HepG2 (cell line): ENCODE measurements around the gene TTC32. TPM values are rescaled to one million over a fixed set of nuclear protein-coding genes. Genes with fewer than 3 reads are reported as not detected.

Source experiments
- CBFB ChIP-seq: sonication (generic); formaldehyde crosslinking; IDR thresholded peaks from 2 replicates; pipeline ENCODE4 v1.4.0; 2020; ENCODE audit warnings: missing genetic modification reagents
- CBX2 ChIP-seq, 2 experiments: fragments of 200-600 bp in 1 of 2; sonication (generic); formaldehyde crosslinking in 1 of 2; IDR thresholded peaks; 2 replicates each; pipeline versions ENCODE4 v1.7.0 to v1.8.1; 2018 to 2022; ENCODE audit warnings: low read depth in 2 of 2, low read length in 1 of 2, mild to moderate bottlenecking in 1 of 2, missing genetic modification reagents in 1 of 2
- CHD4 ChIP-seq: fragments of 200-600 bp; sonication (generic); IDR thresholded peaks from 2 replicates; pipeline ENCODE4 v1.7.0; 2017; ENCODE audit warnings: mild to moderate bottlenecking, low read length, borderline replicate concordance
- FOXK2 ChIP-seq: fragments of 450-650 bp; IDR thresholded peaks from 2 replicates; pipeline ENCODE4 v1.6.1; 2016
- GLI4 ChIP-seq: sonication (generic); formaldehyde crosslinking; IDR thresholded peaks from 2 replicates; pipeline ENCODE4 v1.5.1; 2020; ENCODE audit warnings: missing genetic modification reagents, mild to moderate bottlenecking, moderate library complexity, borderline replicate concordance
- MBNL3 ChIP-seq: fragments of 250-450 bp; sonication (Bioruptor Pico); conservative IDR thresholded peaks from 2 replicates; pipeline ENCODE4 v1.8.0; 2022; ENCODE audit warnings: mild to moderate bottlenecking, inconsistent platforms
- RARA ChIP-seq: IDR thresholded peaks from 2 replicates; pipeline ENCODE4 v1.6.1; 2016; ENCODE audit warnings: missing genetic modification reagents, missing compliant biosample characterization
- ZFY ChIP-seq: sonication (generic); formaldehyde crosslinking; IDR thresholded peaks from 2 replicates; pipeline ENCODE4 v1.4.0; 2020; ENCODE audit warnings: missing genetic modification reagents
- ZNF296 ChIP-seq: sonication (generic); formaldehyde crosslinking; conservative IDR thresholded peaks from 2 replicates; pipeline ENCODE4 v1.5.0; 2020; ENCODE audit warnings: mild to moderate bottlenecking, missing genetic modification reagents
- ZNF30 ChIP-seq: sonication (generic); formaldehyde crosslinking; IDR thresholded peaks from 2 replicates; pipeline ENCODE4 v1.5.0; 2020; ENCODE audit warnings: mild to moderate bottlenecking, missing genetic modification reagents
- ZNF441 ChIP-seq: sonication (generic); formaldehyde crosslinking; IDR thresholded peaks from 2 replicates; pipeline ENCODE4 v1.7.0; 2021; ENCODE audit warnings: missing genetic modification reagents, borderline replicate concordance
- ZNF598 ChIP-seq: sonication (generic); formaldehyde crosslinking; IDR thresholded peaks from 2 replicates; pipeline ENCODE4 v1.5.1; 2020; ENCODE audit warnings: mild to moderate bottlenecking, missing genetic modification reagents, borderline replicate concordance
- ZNF746 ChIP-seq: sonication (generic); formaldehyde crosslinking; IDR thresholded peaks from 2 replicates; pipeline ENCODE4 v1.8.0; 2022; ENCODE audit warnings: mild to moderate bottlenecking, missing genetic modification reagents
- ZNF780A ChIP-seq: sonication (generic); formaldehyde crosslinking; IDR thresholded peaks from 2 replicates; pipeline ENCODE4 v1.8.0; 2022; ENCODE audit warnings: mild to moderate bottlenecking, missing genetic modification reagents, moderate library complexity
- polyA plus RNA-seq, 8 experiments: library from polyadenylated mRNA; depleted of rRNA in 3 of 8; stranded (reverse) in 7 of 8; unstranded in 1 of 8; fragments of >200 nt; fragmentation: Illumina TruSeq in 4 of 8; extraction: Trizol in 4 of 8; gene quantifications; 2 replicates each; pipeline versions ENCODE4 v1.2.1 to v1.2.3, GENCODE V29; 2011 to 2016; ENCODE audit warnings: low read depth in 4 of 8, missing spikeins in 1 of 8, mixed read lengths in 1 of 8; ENCODE audit not compliant: insufficient read depth in 1 of 8
- total RNA-seq, 5 experiments: library from RNA; depleted of rRNA; stranded (reverse); fragments of >200 nt; fragmentation: Illumina TruSeq; extraction: Trizol; gene quantifications; 2 replicates each; pipeline ENCODE4 v1.2.3, GENCODE V29; 2016; ENCODE audit warnings: low read depth in 1 of 5
- TF ChIP-seq, protein P1 (sequence below): sonication (generic); formaldehyde crosslinking; IDR thresholded peaks from one replicate; pipeline ENCODE4 v1.5.1; 2020; ENCODE audit warnings: mild to moderate bottlenecking, missing genetic modification reagents; ENCODE audit errors: not compliant biosample characterization
- TF ChIP-seq, protein P2 (sequence below): sonication (generic); formaldehyde crosslinking; IDR thresholded peaks from 2 replicates; pipeline ENCODE4 v1.4.0; 2020; ENCODE audit warnings: missing genetic modification reagents, borderline replicate concordance

TTC32 gene
- total and polyA plus RNA-seq, 2 of the 13 experiments (the other 11 are each of a cell fraction or from before 2014, with no cell fraction given) = 21.6 to 38.3 TPM

DNA sequence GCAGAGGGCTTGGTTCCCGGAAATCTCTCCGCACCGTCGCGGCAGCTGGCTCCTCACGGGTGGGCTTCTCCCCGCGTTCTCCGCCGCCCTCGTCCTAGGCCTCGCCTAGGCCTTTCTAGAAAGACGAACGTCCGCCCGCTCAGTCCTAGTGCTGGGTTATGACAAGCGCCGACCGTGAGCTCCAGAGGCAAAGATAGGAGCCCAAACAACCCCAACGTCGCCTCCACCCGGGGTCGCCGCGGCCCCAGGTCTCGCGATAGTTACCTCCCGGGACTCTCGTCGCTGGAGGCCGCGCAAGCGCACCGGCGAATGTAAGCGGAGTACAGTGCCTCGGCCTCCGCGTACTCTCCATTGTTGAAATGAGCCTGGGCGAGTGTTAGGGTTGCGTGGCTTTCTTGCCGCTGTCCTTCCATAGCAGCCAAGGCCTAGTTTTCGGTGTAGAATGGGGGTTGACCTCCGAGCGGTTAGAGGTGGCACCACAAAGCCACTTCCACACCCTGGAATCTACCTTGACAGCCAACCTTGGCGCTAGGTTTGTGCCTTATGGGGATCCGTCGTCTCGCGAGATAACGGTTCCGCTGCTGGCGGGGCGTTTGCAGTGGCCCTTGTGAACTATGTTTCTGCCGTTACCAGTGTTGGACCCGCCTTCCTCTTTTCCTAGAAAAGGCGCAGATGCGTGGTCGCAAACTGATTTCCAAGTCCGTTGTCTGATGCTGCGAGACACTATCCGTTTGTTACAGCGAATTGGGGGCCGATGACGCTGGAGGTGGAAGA, at the start of gene TTC32 (continued):
- TF ChIP-seq, protein P1, sequence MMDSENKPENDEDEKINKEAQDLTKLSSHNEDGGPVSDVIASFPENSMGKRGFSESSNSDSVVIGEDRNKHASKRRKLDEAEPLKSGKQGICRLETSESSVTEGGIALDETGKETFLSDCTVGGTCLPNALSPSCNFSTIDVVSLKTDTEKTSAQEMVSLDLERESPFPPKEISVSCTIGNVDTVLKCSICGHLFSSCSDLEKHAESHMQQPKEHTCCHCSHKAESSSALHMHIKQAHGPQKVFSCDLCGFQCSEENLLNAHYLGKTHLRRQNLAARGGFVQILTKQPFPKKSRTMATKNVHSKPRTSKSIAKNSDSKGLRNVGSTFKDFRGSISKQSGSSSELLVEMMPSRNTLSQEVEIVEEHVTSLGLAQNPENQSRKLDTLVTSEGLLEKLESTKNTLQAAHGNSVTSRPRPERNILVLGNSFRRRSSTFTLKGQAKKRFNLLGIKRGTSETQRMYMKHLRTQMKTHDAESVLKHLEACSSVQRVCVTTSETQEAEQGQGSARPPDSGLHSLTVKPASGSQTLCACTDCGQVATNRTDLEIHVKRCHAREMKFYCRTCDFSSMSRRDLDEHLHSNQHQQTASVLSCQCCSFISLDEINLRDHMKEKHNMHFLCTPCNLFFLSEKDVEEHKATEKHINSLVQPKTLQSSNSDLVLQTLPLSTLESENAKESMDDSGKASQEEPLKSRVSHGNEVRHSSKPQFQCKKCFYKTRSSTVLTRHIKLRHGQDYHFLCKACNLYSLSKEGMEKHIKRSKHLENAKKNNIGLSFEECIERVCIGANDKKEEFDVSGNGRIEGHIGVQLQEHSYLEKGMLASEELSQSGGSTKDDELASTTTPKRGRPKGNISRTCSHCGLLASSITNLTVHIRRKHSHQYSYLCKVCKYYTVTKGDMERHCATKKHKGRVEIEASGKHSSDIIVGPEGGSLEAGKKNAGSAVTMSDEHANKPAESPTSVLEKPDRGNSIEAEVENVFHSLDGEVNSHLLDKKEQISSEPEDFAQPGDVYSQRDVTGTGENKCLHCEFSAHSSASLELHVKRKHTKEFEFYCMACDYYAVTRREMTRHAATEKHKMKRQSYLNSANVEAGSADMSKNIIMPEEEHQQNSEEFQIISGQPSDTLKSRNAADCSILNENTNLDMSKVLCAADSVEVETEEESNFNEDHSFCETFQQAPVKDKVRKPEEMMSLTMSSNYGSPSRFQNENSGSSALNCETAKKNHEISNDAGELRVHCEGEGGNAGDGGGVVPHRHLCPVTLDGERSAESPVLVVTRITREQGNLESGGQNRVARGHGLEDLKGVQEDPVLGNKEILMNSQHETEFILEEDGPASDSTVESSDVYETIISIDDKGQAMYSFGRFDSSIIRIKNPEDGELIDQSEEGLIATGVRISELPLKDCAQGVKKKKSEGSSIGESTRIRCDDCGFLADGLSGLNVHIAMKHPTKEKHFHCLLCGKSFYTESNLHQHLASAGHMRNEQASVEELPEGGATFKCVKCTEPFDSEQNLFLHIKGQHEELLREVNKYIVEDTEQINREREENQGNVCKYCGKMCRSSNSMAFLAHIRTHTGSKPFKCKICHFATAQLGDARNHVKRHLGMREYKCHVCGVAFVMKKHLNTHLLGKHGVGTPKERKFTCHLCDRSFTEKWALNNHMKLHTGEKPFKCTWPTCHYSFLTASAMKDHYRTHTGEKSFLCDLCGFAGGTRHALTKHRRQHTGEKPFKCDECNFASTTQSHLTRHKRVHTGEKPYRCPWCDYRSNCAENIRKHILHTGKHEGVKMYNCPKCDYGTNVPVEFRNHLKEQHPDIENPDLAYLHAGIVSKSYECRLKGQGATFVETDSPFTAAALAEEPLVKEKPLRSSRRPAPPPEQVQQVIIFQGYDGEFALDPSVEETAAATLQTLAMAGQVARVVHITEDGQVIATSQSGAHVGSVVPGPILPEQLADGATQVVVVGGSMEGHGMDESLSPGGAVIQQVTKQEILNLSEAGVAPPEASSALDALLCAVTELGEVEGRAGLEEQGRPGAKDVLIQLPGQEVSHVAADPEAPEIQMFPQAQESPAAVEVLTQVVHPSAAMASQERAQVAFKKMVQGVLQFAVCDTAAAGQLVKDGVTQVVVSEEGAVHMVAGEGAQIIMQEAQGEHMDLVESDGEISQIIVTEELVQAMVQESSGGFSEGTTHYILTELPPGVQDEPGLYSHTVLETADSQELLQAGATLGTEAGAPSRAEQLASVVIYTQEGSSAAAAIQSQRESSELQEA (CRISPR knock-in tag) = peak; percentile 96
- TF ChIP-seq ZNF746 = peak; percentile 72; the same call in 1 of the 2 replicates
- peak; percentile 98; the same call in 1 of the 2 replicates for TF ChIP-seq GLI4 (CRISPR knock-in tag)
- TF ChIP-seq CHD4 = no peak; the same call in 1 of the 2 replicates
- TF ChIP-seq ZNF598 (CRISPR knock-in tag) = peak; percentile 99
- no peak for TF ChIP-seq CBX2 (IDR thresholded peaks at IDR 0.05; ENCODE audit: low read depth, low read length)
- TF ChIP-seq CBX2 (CRISPR knock-in tag; IDR thresholded peaks at IDR 0.05; ENCODE audit: low read depth) = peak; percentile 98
- peak; percentile 61; the same call in 1 of the 2 replicates for TF ChIP-seq RARA
- TF ChIP-seq ZNF296 (CRISPR knock-in tag) = peak; percentile 66; the same call in 1 of the 2 replicates
- TF ChIP-seq ZNF30 (CRISPR knock-in tag) = no peak; the same call in 1 of the 2 replicates
- peak; percentile 98 for TF ChIP-seq ZNF441
- TF ChIP-seq MBNL3 (CRISPR knock-in tag) = 0 out of 2 replicates have a peak, but pooled peaks have one; percentile 59
- TF ChIP-seq ZNF780A (CRISPR knock-in tag) = no peak
- TF ChIP-seq, protein P2, sequence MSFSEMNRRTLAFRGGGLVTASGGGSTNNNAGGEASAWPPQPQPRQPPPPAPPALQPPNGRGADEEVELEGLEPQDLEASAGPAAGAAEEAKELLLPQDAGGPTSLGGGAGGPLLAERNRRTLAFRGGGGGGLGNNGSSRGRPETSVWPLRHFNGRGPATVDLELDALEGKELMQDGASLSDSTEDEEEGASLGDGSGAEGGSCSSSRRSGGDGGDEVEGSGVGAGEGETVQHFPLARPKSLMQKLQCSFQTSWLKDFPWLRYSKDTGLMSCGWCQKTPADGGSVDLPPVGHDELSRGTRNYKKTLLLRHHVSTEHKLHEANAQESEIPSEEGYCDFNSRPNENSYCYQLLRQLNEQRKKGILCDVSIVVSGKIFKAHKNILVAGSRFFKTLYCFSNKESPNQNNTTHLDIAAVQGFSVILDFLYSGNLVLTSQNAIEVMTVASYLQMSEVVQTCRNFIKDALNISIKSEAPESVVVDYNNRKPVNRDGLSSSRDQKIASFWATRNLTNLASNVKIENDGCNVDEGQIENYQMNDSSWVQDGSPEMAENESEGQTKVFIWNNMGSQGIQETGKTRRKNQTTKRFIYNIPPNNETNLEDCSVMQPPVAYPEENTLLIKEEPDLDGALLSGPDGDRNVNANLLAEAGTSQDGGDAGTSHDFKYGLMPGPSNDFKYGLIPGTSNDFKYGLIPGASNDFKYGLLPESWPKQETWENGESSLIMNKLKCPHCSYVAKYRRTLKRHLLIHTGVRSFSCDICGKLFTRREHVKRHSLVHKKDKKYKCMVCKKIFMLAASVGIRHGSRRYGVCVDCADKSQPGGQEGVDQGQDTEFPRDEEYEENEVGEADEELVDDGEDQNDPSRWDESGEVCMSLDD (CRISPR knock-in tag) = peak; percentile 86; the same call in 1 of the 2 replicates
- peak; percentile 83 for TF ChIP-seq CBFB (CRISPR knock-in tag)
- TF ChIP-seq ZFY = peak; percentile 99
- no peak for TF ChIP-seq FOXK2
